NAMALWA (cell line): ENCODE data around the gene MEX3C.

ENCODE experiments used
- DNase-seq: peaks from one replicate; pipeline ENCODE4 v3.0.0-alpha.2; 2015; ENCODE audit warnings: low spot score

The MEX3C gene

DNA sequence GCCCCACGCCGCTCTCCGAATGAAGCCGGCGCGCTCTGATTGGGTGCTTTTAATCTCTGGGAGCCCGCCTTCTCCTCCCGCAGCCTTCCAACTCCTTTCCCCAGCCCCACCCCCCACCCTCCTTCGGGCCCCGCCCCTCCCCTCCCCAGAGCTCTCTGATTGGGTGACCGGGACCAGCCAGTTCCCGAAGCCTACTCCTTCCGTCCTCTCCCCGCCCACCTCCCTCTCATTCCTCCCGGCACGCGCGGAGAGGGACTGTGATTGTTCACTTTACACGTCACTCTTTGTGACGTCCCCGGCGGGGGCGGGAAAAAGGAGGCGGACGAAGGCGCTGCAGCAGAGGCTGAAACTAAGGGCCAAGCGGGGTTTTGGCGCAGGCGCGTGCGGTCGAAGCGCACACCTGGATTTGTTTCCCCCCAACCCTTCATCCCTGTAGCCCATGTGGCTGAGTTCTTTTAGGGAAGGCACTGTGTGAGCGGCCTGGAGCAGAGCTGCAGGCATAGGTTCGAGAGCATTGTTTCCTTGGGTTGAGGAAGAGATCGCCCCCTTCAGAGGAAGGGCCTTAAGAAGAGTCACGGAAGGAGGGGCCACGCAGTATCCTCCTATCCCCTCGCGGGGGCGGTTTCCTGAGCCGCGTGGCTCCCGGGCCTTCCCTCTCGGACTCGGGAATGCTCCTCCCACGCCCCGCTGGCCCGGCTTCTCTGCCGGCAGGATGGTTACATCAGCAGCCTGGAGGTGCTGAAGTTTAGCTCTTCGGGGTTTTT lies at the start of gene MEX3C:
Gene MEX3C, minus strand, starts transcription at position 21 of the 764 bp plus-strand sequence. CDS start 361 bp downstream, outside the sequence.
- peak; percentile 100 for DNase-seq

DNA sequence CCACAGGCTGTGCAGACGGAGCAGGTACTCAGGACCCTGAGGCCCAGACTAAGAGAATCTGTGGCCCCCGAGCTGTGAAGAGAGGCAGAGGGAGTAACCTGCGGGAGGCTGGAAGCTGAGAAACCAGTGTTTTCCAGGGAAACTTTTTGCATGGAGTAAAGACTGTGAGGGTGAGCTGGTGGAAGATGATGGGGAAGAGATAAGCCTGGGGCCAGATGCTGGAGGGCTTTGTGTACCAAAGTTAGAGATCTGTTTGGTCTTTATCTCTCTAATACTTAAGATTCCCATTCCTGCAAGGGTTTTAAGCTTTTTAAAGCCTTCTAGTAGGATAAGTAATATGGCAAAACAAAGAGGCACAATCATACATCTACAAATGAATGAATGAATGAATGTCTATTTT lies 43.7 kb upstream of the MEX3C start:
- DNase-seq: no peak

GRCh38 chr18:51236225-51236624 lies 38.7 kb upstream of the MEX3C start:
- no peak for DNase-seq

- DNase-seq: no peak
Observed at GRCh38 chr18:51235009-51235789, 37.7 kb upstream of the MEX3C start.

GRCh38 chr18:51234117-51235008 lies 36.9 kb upstream of the MEX3C start:
- no peak for DNase-seq

GRCh38 chr18:51229328-51229727 lies 31.8 kb upstream of the MEX3C start:
- no peak for DNase-seq

GRCh38 chr18:51227660-51228059 lies 30.2 kb upstream of the MEX3C start:
- no peak for DNase-seq

- DNase-seq: no peak
Observed at GRCh38 chr18:51226587-51227350, 29.3 kb upstream of the MEX3C start.

GRCh38 chr18:51226068-51226467 lies 28.6 kb upstream of the MEX3C start:
- DNase-seq: no peak

GRCh38 chr18:51212606-51213005 lies 15.1 kb upstream of the MEX3C start:
- no peak for DNase-seq

- no peak for DNase-seq
Observed at GRCh38 chr18:51211552-51211951, 14.1 kb upstream of the MEX3C start.

GRCh38 chr18:51196811-51197660 lies 445 bp downstream of the MEX3C start:
- DNase-seq: peak; percentile 49

GRCh38 chr18:51196118-51196810 lies 1.2 kb downstream of the MEX3C start:
- no peak for DNase-seq

- DNase-seq: peak; percentile 83
Observed at GRCh38 chr18:51195451-51196117, 1.9 kb downstream of the MEX3C start.

- DNase-seq: no peak
Observed at GRCh38 chr18:51195086-51195450, 2.4 kb downstream of the MEX3C start.

GRCh38 chr18:51194604-51195003 lies 2.9 kb downstream of the MEX3C start:
- DNase-seq: peak; percentile 57

- peak; percentile 39 for DNase-seq
Observed at GRCh38 chr18:51193621-51194287, 3.7 kb downstream of the MEX3C start.

DNA sequence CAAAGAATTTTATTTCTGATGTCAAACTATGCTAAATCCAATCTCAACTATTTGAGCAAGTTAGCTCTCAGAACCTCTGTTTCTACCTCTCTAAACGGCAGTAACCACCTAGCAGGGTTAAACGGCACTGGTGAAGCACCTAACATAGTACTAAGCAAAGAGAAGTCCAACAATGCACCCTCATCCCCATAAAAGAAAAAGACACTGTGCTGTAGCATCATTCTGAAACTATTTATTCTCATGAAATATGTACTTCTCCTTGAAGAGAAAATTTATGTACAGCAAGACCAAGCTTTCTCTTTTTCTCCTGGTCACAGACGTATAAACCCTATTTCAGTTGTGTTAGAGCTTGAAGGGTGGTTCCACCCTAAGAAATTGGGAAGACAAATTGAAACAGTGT lies 4.8 kb downstream of the MEX3C start:
- peak; percentile 53 for DNase-seq

GRCh38 chr18:51192026-51192425 lies 5.5 kb downstream of the MEX3C start:
- DNase-seq: no peak
